ENCODE measurements around the gene B4GALT1. TPM values are rescaled to one million over a fixed set of nuclear protein-coding genes. Genes with fewer than 3 reads are reported as not detected.

B4GALT1 gene
- total and polyA plus RNA-seq, 7 donors = 20.3 to 107 (median 25.5) TPM

GRCh38 chr9:33154371-33154770 lies 12.8 kb downstream of the B4GALT1 start:
- WGBS, 2 donors = 55 to 60% methylated on average over 3 of the region's 3 CpGs
- no peak for DNase-seq
- Histone ChIP-seq H3K9me3 (no peaks in the 10 kb centered on the region), H3K4me3 (no peak overlapping the region), H3K27ac (no peak overlapping the region), H3K36me3 (no peaks in the 10 kb centered on the region), H3K4me1 (peaks cover 0 to 70% (median 47%) of the 10 kb centered on the region in 4 donors), H3K27me3 (no peaks in the 10 kb centered on the region)
- no peak for TF ChIP-seq EP300 (IDR thresholded peaks at IDR 0.05)
- TF ChIP-seq POLR2AphosphoS5 (IDR thresholded peaks at IDR 0.05) = no peak
- TF ChIP-seq, protein P1, sequence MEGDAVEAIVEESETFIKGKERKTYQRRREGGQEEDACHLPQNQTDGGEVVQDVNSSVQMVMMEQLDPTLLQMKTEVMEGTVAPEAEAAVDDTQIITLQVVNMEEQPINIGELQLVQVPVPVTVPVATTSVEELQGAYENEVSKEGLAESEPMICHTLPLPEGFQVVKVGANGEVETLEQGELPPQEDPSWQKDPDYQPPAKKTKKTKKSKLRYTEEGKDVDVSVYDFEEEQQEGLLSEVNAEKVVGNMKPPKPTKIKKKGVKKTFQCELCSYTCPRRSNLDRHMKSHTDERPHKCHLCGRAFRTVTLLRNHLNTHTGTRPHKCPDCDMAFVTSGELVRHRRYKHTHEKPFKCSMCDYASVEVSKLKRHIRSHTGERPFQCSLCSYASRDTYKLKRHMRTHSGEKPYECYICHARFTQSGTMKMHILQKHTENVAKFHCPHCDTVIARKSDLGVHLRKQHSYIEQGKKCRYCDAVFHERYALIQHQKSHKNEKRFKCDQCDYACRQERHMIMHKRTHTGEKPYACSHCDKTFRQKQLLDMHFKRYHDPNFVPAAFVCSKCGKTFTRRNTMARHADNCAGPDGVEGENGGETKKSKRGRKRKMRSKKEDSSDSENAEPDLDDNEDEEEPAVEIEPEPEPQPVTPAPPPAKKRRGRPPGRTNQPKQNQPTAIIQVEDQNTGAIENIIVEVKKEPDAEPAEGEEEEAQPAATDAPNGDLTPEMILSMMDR (IDR thresholded peaks at IDR 0.05) = no peak
- intact Hi-C loops (cut with DNase I) = no loop called here

GRCh38 chr9:33153666-33154065 lies 13.5 kb downstream of the B4GALT1 start:
- H3K36me3 ChIP-seq = no peaks in the 10 kb centered on the region
- TF ChIP-seq, protein P1 (IDR thresholded peaks at IDR 0.05) = no peak
- TF ChIP-seq POLR2AphosphoS5 (IDR thresholded peaks at IDR 0.05) = no peak
- TF ChIP-seq EP300 (IDR thresholded peaks at IDR 0.05) = no peak
- TF ChIP-seq POLR2A (IDR thresholded peaks at IDR 0.05) = no peak
- intact Hi-C loops (cut with DNase I) = no loop called here
- WGBS, 2 donors = 55 to 80% methylated on average over 5 of the region's 5 CpGs
- H3K27ac ChIP-seq = peak overlapping the region in 1 of 4 donors; percentile 16
- no peaks in the 10 kb centered on the region for H3K9me3 ChIP-seq
- no peak overlapping the region for H3K4me3 ChIP-seq
- peaks cover 0 to 63% (median 41%) of the 10 kb centered on the region in 4 donors for H3K4me1 ChIP-seq
- no peaks in the 10 kb centered on the region for H3K27me3 ChIP-seq
- DNase-seq = no peak

- Histone ChIP-seq H3K36me3 (no peaks in the 10 kb centered on the region), H3K27me3 (no peaks in the 10 kb centered on the region), H3K4me1 (peaks cover 0 to 62% (median 41%) of the 10 kb centered on the region in 4 donors), H3K4me3 (no peak overlapping the region), H3K9me3 (no peaks in the 10 kb centered on the region), H3K27ac (peak overlapping the region in 1 of 4 donors; percentile 16)
- intact Hi-C loops (cut with DNase I) = no loop called here
- no peak for TF ChIP-seq POLR2A (IDR thresholded peaks at IDR 0.05)
- no peak for TF ChIP-seq POLR2AphosphoS5 (IDR thresholded peaks at IDR 0.05)
- TF ChIP-seq EP300 (IDR thresholded peaks at IDR 0.05) = no peak
- TF ChIP-seq, protein P1 (IDR thresholded peaks at IDR 0.05) = no peak
- no peak for DNase-seq
- 77 to 83% methylated on average over 2 of the region's 2 CpGs for WGBS, 2 donors
These were observed 14.1 kb downstream of the B4GALT1 start for GRCh38 chr9:33153001-33153400.

GRCh38 chr9:33151601-33152000 lies 15.5 kb downstream of the B4GALT1 start:
- H3K27me3 ChIP-seq = no peaks in the 10 kb centered on the region
- H3K4me3 ChIP-seq = peak overlapping the region in 1 of 4 donors; percentile 8
- no peak for DNase-seq
- TF ChIP-seq POLR2AphosphoS5 (IDR thresholded peaks at IDR 0.05) (no peak), EP300 (IDR thresholded peaks at IDR 0.05) (no peak), POLR2A (IDR thresholded peaks at IDR 0.05) (no peak)
- TF ChIP-seq, protein P1 (IDR thresholded peaks at IDR 0.05) = no peak
- intact Hi-C loops (cut with DNase I) = no loop called here
- 72 to 78% methylated on average over 2 of the region's 2 CpGs for WGBS, 2 donors
- H3K4me1 ChIP-seq = peaks cover 0 to 57% (median 35%) of the 10 kb centered on the region in 4 donors
- H3K36me3 ChIP-seq = no peaks in the 10 kb centered on the region
- H3K27ac ChIP-seq = peak overlapping the region; percentile 67 to 87 (median 80)
- no peaks in the 10 kb centered on the region for H3K9me3 ChIP-seq

GRCh38 chr9:33151007-33151557 lies 16.1 kb downstream of the B4GALT1 start:
- no peaks in the 10 kb centered on the region for H3K9me3 ChIP-seq
- H3K27me3 ChIP-seq = no peaks in the 10 kb centered on the region
- H3K27ac ChIP-seq = peak overlapping the region; percentile 67 to 87 (median 80)
- 29 to 45% methylated on average over 5 of the region's 5 CpGs for WGBS, 2 donors
- peak; percentile 87 for DNase-seq
- H3K36me3 ChIP-seq = no peaks in the 10 kb centered on the region
- intact Hi-C loops (cut with DNase I) = no loop called here
- H3K4me1 ChIP-seq = peaks cover 0 to 55% (median 36%) of the 10 kb centered on the region in 4 donors
- TF ChIP-seq POLR2A (IDR thresholded peaks at IDR 0.05) = no peak
- TF ChIP-seq EP300 (IDR thresholded peaks at IDR 0.05) = no peak
- TF ChIP-seq, protein P1 (IDR thresholded peaks at IDR 0.05) = no peak
- TF ChIP-seq POLR2AphosphoS5 (IDR thresholded peaks at IDR 0.05) = peak in 1 of 4 donors; percentile 42
- peak overlapping the region in 2 of 4 donors; percentile 8 to 15 for H3K4me3 ChIP-seq

All from sigmoid colon (tissue), 7 donors.